Neural progenitor cell (in vitro differentiated cells): ENCODE results near the gene ASTN2. TPM values are rescaled to one million over a fixed set of nuclear protein-coding genes. Genes with fewer than 3 reads are reported as not detected.
A peak's percentile ranks its signal among the peaks of the same experiment; 100 is the strongest.

Source experiments
- DNase-seq: peaks from one replicate; pipeline ENCODE4 v3.0.0-alpha.2; 2016; ENCODE audit warnings: low spot score
- H2AFZ ChIP-seq: fragments of 200-600 bp; sonication (generic); replicated peaks from 2 replicates; pipeline ENCODE4 v1.6.1; 2016; ENCODE audit warnings: antibody characterized with exemption
- H3F3A ChIP-seq: fragments of 200-600 bp; sonication (generic); 2 replicates; pipeline ENCODE4 v1.6.1; 2016; ENCODE audit warnings: antibody characterized with exemption, low read depth
- H3K27ac ChIP-seq: fragments of 200-600 bp; sonication (generic); 2 replicates; pipeline ENCODE4 v1.5.1; 2016; ENCODE audit warnings: mild to moderate bottlenecking
- H3K27me3 ChIP-seq: fragments of 200-600 bp; sonication (generic); 2 replicates; pipeline ENCODE4 v1.6.1; 2016; ENCODE audit warnings: mild to moderate bottlenecking, moderate library complexity
- H3K36me3 ChIP-seq: fragments of 200-600 bp; sonication (generic); 2 replicates; pipeline ENCODE4 v1.5.1; 2016
- H3K4me1 ChIP-seq: fragments of 200-600 bp; sonication (generic); 2 replicates; pipeline ENCODE4 v1.6.1; 2016; ENCODE audit warnings: mixed run types
- H3K4me2 ChIP-seq: fragments of 200-600 bp; sonication (generic); 2 replicates; pipeline ENCODE4 v1.6.1; 2016
- H3K4me3 ChIP-seq: fragments of 200-600 bp; sonication (generic); 2 replicates; pipeline ENCODE4 v1.5.1; 2016
- H3K79me2 ChIP-seq: fragments of 200-600 bp; sonication (generic); 2 replicates; pipeline ENCODE4 v1.6.1; 2016; ENCODE audit warnings: low read depth
- H3K9ac ChIP-seq: fragments of 200-600 bp; sonication (generic); 2 replicates; pipeline ENCODE4 v1.6.1; 2016
- H3K9me3 ChIP-seq: fragments of 200-600 bp; sonication (generic); 2 replicates; pipeline ENCODE4 v1.5.1; 2016; ENCODE audit warnings: low read depth
- H4K20me1 ChIP-seq: fragments of 200-600 bp; sonication (generic); 2 replicates; pipeline ENCODE4 v1.6.1; 2016; ENCODE audit warnings: low read depth
- H3K27ac Mint-ChIP-seq: 3 replicates; pipeline ENCODE4 v1.8.0; 2021; ENCODE audit warnings: mixed read lengths
- H3K27me3 Mint-ChIP-seq: 2 replicates; pipeline ENCODE4 v1.8.0; 2022; ENCODE audit warnings: low read depth, mild to moderate bottlenecking, inconsistent platforms, moderate library complexity, mixed read lengths; ENCODE audit not compliant: insufficient read depth
- H3K36me3 Mint-ChIP-seq: 3 replicates; pipeline ENCODE4 v1.8.0; 2021; ENCODE audit warnings: mixed read lengths
- H3K4me1 Mint-ChIP-seq: 3 replicates; pipeline ENCODE4 v1.8.0; 2021; ENCODE audit warnings: mixed read lengths
- H3K4me3 Mint-ChIP-seq: 3 replicates; pipeline ENCODE4 v1.8.0; 2021; ENCODE audit warnings: mild to moderate bottlenecking, moderate library complexity, mixed read lengths
- H3K9me3 Mint-ChIP-seq: 3 replicates; pipeline ENCODE4 v1.8.0; 2020; ENCODE audit warnings: mixed read lengths
- EZH2 ChIP-seq: fragments of 200-600 bp; sonication (generic); IDR thresholded peaks from 2 replicates; pipeline ENCODE4 v1.6.1; 2017; ENCODE audit warnings: antibody characterized with exemption, mild to moderate bottlenecking, moderate library complexity
- EZH2phosphoT487 ChIP-seq: fragments of 200-600 bp; sonication (generic); IDR thresholded peaks from 2 replicates; pipeline ENCODE4 v1.6.1; 2017; ENCODE audit warnings: antibody characterized with exemption
- total RNA-seq: library from RNA; depleted of rRNA; stranded (reverse); fragments of >200 nt; gene quantifications from 2 replicates; pipeline ENCODE4 v1.2.3, GENCODE V29; 2015; ENCODE audit warnings: low replicate concordance
- TF ChIP-seq, protein P1 (sequence below): fragments of 200-600 bp; sonication (generic); IDR thresholded peaks from 2 replicates; pipeline ENCODE4 v1.5.1; 2017; ENCODE audit warnings: antibody characterized with exemption, mild to moderate bottlenecking

The ASTN2 gene
- total RNA-seq, 1 donor from 2014 or later = 8.0 TPM

- Mint-ChIP-seq H3K27ac (no peak overlapping the region), H3K9me3 (no peaks in the 10 kb centered on the region), H3K4me3 (no peak overlapping the region), H3K4me1 (peaks cover 48% of the 10 kb centered on the region), H3K36me3 (peaks cover 2% of the 10 kb centered on the region), H3K27me3 (peaks cover 2% of the 10 kb centered on the region)
- Histone ChIP-seq H3K27me3 (no peaks in the 10 kb centered on the region), H3K4me2 (no peak overlapping the region), H3K9me3 (no peaks in the 10 kb centered on the region), H3F3A (peaks cover 29% of the 10 kb centered on the region), H3K36me3 (no peaks in the 10 kb centered on the region), H3K9ac (no peak overlapping the region), H3K4me1 (peaks cover 46% of the 10 kb centered on the region), H3K79me2 (no peaks in the 10 kb centered on the region), H3K27ac (no peak overlapping the region), H4K20me1 (peaks cover 4% of the 10 kb centered on the region), H2AFZ (no peak overlapping the region), H3K4me3 (no peak overlapping the region)
- TF ChIP-seq EZH2 (no peak), EZH2phosphoT487 (no peak)
- TF ChIP-seq, protein P1, sequence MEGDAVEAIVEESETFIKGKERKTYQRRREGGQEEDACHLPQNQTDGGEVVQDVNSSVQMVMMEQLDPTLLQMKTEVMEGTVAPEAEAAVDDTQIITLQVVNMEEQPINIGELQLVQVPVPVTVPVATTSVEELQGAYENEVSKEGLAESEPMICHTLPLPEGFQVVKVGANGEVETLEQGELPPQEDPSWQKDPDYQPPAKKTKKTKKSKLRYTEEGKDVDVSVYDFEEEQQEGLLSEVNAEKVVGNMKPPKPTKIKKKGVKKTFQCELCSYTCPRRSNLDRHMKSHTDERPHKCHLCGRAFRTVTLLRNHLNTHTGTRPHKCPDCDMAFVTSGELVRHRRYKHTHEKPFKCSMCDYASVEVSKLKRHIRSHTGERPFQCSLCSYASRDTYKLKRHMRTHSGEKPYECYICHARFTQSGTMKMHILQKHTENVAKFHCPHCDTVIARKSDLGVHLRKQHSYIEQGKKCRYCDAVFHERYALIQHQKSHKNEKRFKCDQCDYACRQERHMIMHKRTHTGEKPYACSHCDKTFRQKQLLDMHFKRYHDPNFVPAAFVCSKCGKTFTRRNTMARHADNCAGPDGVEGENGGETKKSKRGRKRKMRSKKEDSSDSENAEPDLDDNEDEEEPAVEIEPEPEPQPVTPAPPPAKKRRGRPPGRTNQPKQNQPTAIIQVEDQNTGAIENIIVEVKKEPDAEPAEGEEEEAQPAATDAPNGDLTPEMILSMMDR = no peak
- DNase-seq = no peak
Measured at GRCh38 chr9:116796669-116797068, 618.2 kb downstream of the ASTN2 start.

GRCh38 chr9:116795821-116796220 lies 619.0 kb downstream of the ASTN2 start:
- TF ChIP-seq EZH2 = no peak
- TF ChIP-seq, protein P1 = no peak
- no peak for TF ChIP-seq EZH2phosphoT487
- no peaks in the 10 kb centered on the region for H3K9me3 Mint-ChIP-seq
- Histone ChIP-seq H3K36me3 (no peaks in the 10 kb centered on the region), H3K27ac (peak overlapping the region; percentile 1), H3K4me3 (no peak overlapping the region), H3F3A (peaks cover 32% of the 10 kb centered on the region), H3K4me2 (peak overlapping the region; percentile 11), H3K9me3 (no peaks in the 10 kb centered on the region), H2AFZ (no peak overlapping the region), H3K79me2 (no peaks in the 10 kb centered on the region), H3K27me3 (no peaks in the 10 kb centered on the region), H3K4me1 (peaks cover 46% of the 10 kb centered on the region), H3K9ac (no peak overlapping the region), H4K20me1 (peaks cover 4% of the 10 kb centered on the region)
- no peak overlapping the region for H3K4me3 Mint-ChIP-seq
- peaks cover 50% of the 10 kb centered on the region for H3K4me1 Mint-ChIP-seq
- DNase-seq = no peak
- H3K36me3 Mint-ChIP-seq = no peaks in the 10 kb centered on the region
- peaks cover 2% of the 10 kb centered on the region for H3K27me3 Mint-ChIP-seq
- H3K27ac Mint-ChIP-seq = no peak overlapping the region

DNA sequence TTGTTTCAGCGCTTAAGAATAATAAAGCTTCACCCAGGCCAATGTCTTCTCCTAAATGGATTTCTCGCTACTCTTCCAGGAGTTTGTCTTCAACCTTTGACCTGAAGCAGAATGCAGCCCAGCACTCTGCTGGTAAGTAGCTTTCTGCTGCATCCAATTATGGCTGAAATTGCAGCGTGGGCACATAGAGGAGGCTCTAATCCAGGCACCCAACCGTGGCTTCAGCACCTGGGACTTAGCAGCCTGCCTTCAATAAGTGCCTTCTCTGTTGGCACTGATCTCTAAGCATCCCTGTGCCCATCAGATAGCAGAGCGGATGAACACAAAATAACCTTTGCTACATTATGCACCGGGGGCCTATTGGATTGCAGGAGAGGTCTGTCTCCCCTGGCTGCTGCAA lies 622.6 kb downstream of the ASTN2 start:
- peaks cover 4% of the 10 kb centered on the region for H3K27me3 Mint-ChIP-seq
- H4K20me1 ChIP-seq = peaks cover 4% of the 10 kb centered on the region
- peak overlapping the region; percentile 13 for H3K4me3 Mint-ChIP-seq
- H2AFZ ChIP-seq = no peak overlapping the region
- TF ChIP-seq, protein P1 = no peak
- TF ChIP-seq EZH2 (no peak), EZH2phosphoT487 (no peak)
- no peak overlapping the region for H3K4me3 ChIP-seq
- H3K4me1 Mint-ChIP-seq = peaks cover 47% of the 10 kb centered on the region
- no peaks in the 10 kb centered on the region for H3K9me3 ChIP-seq
- H3K4me2 ChIP-seq = peak overlapping the region; percentile 34
- H3K9ac ChIP-seq = no peak overlapping the region
- H3K27ac ChIP-seq = peak overlapping the region; percentile 76
- H3K36me3 Mint-ChIP-seq = no peaks in the 10 kb centered on the region
- peaks cover 28% of the 10 kb centered on the region for H3K4me1 ChIP-seq
- no peaks in the 10 kb centered on the region for H3K36me3 ChIP-seq
- H3K79me2 ChIP-seq = no peaks in the 10 kb centered on the region
- H3K27ac Mint-ChIP-seq = peak overlapping the region; percentile 42
- H3K9me3 Mint-ChIP-seq = no peaks in the 10 kb centered on the region
- DNase-seq = peak; percentile 79
- H3F3A ChIP-seq = peaks cover 24% of the 10 kb centered on the region
- H3K27me3 ChIP-seq = no peaks in the 10 kb centered on the region
